Mesendoderm (in vitro differentiated cells): ENCODE data around the gene MAGI2.
"Not testable (repeated sequence)": the region's sequence is repeated elsewhere in the genome, so short reads cannot be mapped to it uniquely, and the experiment has no call there.

ENCODE experiments used
- DNase-seq: peaks from one replicate; pipeline ENCODE4 v3.0.0; 2013
- H2AK5ac ChIP-seq: 2 replicates; pipeline ENCODE4 v1.6.1; 2013; ENCODE audit warnings: low read length, inconsistent platforms
- H2BK120ac ChIP-seq: 2 replicates; pipeline ENCODE4 v1.6.1; 2013; ENCODE audit warnings: low read depth, mild to moderate bottlenecking, low read length, moderate library complexity, mixed read lengths
- H2BK15ac ChIP-seq: replicated peaks from 2 replicates; pipeline ENCODE4 v1.6.1; 2013; ENCODE audit warnings: low read depth, mild to moderate bottlenecking, moderate library complexity
- H2BK5ac ChIP-seq: 2 replicates; pipeline ENCODE4 v1.6.1; 2013; ENCODE audit warnings: low read length, inconsistent platforms
- H3K18ac ChIP-seq: 2 replicates; pipeline ENCODE4 v1.6.1; 2013; ENCODE audit warnings: mild to moderate bottlenecking, low read length, mixed read lengths
- H3K23ac ChIP-seq: one replicate; pipeline ENCODE4 v1.6.1; 2013; ENCODE audit warnings: low read length
- H3K27ac ChIP-seq: 2 replicates; pipeline ENCODE4 v1.5.1; 2013; ENCODE audit warnings: low read depth, mild to moderate bottlenecking, inconsistent platforms, low read length, moderate library complexity
- H3K27me3 ChIP-seq: 2 replicates; pipeline ENCODE4 v1.6.1; 2013; ENCODE audit warnings: low read length, control low read depth, mild to moderate bottlenecking, inconsistent platforms; ENCODE audit not compliant: insufficient read depth, poor library complexity
- H3K36me3 ChIP-seq: 2 replicates; pipeline ENCODE4 v1.6.1; 2013; ENCODE audit warnings: low read length, inconsistent platforms; ENCODE audit not compliant: control insufficient read depth, insufficient read depth
- H3K4ac ChIP-seq: one replicate; pipeline ENCODE4 v1.6.1; 2013; ENCODE audit warnings: low read depth, mild to moderate bottlenecking, low read length, moderate library complexity
- H3K4me1 ChIP-seq: 2 replicates; pipeline ENCODE4 v1.6.1; 2013; ENCODE audit warnings: low read depth, low read length, inconsistent platforms; ENCODE audit not compliant: control insufficient read depth
- H3K4me2 ChIP-seq: 2 replicates; pipeline ENCODE4 v1.6.1; 2013; ENCODE audit warnings: low read length
- H3K4me3 ChIP-seq: 2 replicates; pipeline ENCODE4 v1.5.1; 2013; ENCODE audit warnings: mild to moderate bottlenecking, low read length
- H3K56ac ChIP-seq: one replicate; pipeline ENCODE4 v1.6.1; 2013; ENCODE audit warnings: low read length
- H3K79me1 ChIP-seq: 2 replicates; pipeline ENCODE4 v1.6.1; 2013; ENCODE audit warnings: low read length, inconsistent platforms
- H3K79me2 ChIP-seq: 2 replicates; pipeline ENCODE4 v1.6.1; 2013; ENCODE audit warnings: mild to moderate bottlenecking, low read length; ENCODE audit not compliant: control insufficient read depth, insufficient read depth
- H3K9ac ChIP-seq: 2 replicates; pipeline ENCODE4 v1.6.1; 2013; ENCODE audit warnings: low read length, inconsistent platforms
- H4K5ac ChIP-seq: one replicate; pipeline ENCODE4 v1.6.1; 2013; ENCODE audit warnings: low read length
- H4K8ac ChIP-seq: one replicate; pipeline ENCODE4 v1.6.1; 2013; ENCODE audit warnings: low read depth, mild to moderate bottlenecking, control low read depth, low read length, moderate library complexity
- WGBS: extraction: QIAGEN DNeasy Blood & Tissue Kit; methylation state at CpG from one replicate; pipeline ENCODE4 v1.1.7; 2013; ENCODE audit warnings: low lambda C conversion rate, missing lambda C conversion rate; ENCODE audit not compliant: insufficient coverage; ENCODE audit errors: extremely low coverage; 5-methylcytosine and 5-hydroxymethylcytosine counted together

Gene MAGI2

DNA sequence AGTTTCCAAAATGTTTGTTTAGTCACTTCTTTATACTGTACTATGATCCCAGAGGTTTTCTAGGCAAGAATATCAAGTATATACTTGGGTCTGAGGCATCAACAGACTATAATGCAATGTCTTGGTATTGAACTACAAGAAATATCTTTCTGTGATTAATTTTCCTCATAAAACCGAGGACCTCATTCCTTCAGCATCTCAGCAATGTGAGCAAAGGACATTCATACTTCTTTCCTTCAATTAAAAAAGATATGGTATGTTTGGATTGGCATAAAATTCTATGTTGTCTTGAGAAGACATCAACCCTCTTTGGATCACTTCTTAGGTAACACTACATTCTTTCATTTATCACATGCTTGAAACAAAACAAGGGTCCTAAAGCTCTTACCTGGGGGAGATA lies 1130.3 kb downstream of the MAGI2 start:
- H2BK5ac ChIP-seq: no peak overlapping the region
- WGBS: no CpG with 5 or more reads among the region's 1 CpG
- no peak overlapping the region for H3K56ac ChIP-seq
- DNase-seq: no peak
- no peak overlapping the region for H3K18ac ChIP-seq
- no peak overlapping the region for H2AK5ac ChIP-seq
- no peak overlapping the region for H3K4ac ChIP-seq
- H3K4me2 ChIP-seq: no peak overlapping the region
- H2BK120ac ChIP-seq: no peak overlapping the region
- no peaks in the 10 kb centered on the region for H3K4me1 ChIP-seq
- no peak overlapping the region for H3K23ac ChIP-seq
- no peaks in the 10 kb centered on the region for H3K36me3 ChIP-seq
- H3K79me2 ChIP-seq: no peaks in the 10 kb centered on the region
- no peak overlapping the region for H3K9ac ChIP-seq
- no peaks in the 10 kb centered on the region for H3K79me1 ChIP-seq
- H4K5ac ChIP-seq: no peak overlapping the region
- H3K27ac ChIP-seq: no peak overlapping the region
- H3K27me3 ChIP-seq: no peaks in the 10 kb centered on the region
- H2BK15ac ChIP-seq: no peak overlapping the region
- no peak overlapping the region for H4K8ac ChIP-seq
- no peak overlapping the region for H3K4me3 ChIP-seq

DNA sequence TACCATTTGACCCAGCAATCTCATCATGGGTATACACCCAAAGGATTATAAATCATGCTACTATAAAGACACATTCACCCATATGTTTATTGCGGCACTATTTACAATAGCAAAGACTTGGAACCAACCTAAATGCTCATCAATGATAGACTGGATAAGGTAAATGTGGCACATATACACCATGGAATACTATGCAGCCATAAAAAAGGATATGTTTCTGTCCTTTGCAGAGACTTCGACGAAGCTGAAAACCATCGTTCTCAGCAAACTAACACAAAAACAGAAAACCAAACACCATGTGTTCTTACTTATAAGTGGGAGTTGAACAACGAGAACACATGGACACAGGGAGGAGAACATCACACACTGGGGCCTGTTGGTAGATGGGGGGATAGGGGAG lies 1131.2 kb downstream of the MAGI2 start:
- not testable (repeated sequence) for H2BK5ac ChIP-seq, H2BK15ac ChIP-seq, H3K4me3 ChIP-seq, H3K79me2 ChIP-seq, H3K23ac ChIP-seq, H3K9ac ChIP-seq, H3K36me3 ChIP-seq, H2AK5ac ChIP-seq, H2BK120ac ChIP-seq, H4K5ac ChIP-seq, H3K4me2 ChIP-seq, H3K27me3 ChIP-seq, H3K4ac ChIP-seq, H3K18ac ChIP-seq, H3K56ac ChIP-seq, H3K27ac ChIP-seq, DNase-seq, H3K4me1 ChIP-seq, H4K8ac ChIP-seq, H3K79me1 ChIP-seq
- WGBS: no CpG with 5 or more reads among the region's 5 CpGs

DNA sequence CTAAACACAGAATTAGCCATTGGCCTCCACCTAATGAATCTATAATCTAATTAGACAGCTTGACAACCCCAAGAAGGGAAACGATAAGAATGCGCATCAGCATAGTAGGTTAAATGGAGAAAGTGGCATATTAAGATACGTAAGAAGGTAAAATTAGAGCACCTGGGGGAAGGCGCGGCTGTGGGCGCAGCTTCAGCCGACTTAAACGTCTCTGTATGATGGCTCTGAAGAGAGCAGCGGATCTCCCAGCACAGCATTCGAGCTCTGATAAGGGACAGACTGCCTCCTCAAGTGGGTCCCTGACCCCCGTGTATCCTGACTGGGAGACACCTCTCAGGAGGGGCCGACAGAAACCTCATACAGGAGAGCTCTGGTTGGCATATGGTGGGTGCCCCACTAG lies 1136.1 kb downstream of the MAGI2 start:
- H3K9ac ChIP-seq: no peak overlapping the region
- no peak overlapping the region for H3K4me2 ChIP-seq
- DNase-seq: no peak
- no CpG with 5 or more reads among the region's 12 CpGs for WGBS
- no peaks in the 10 kb centered on the region for H3K4me1 ChIP-seq
- no peaks in the 10 kb centered on the region for H3K36me3 ChIP-seq
- no peak overlapping the region for H3K4ac ChIP-seq
- no peak overlapping the region for H3K18ac ChIP-seq
- H4K8ac ChIP-seq: no peak overlapping the region
- H3K23ac ChIP-seq: no peak overlapping the region
- H2BK5ac ChIP-seq: no peak overlapping the region
- H3K27me3 ChIP-seq: no peaks in the 10 kb centered on the region
- H3K56ac ChIP-seq: no peak overlapping the region
- H2BK15ac ChIP-seq: no peak overlapping the region
- H2BK120ac ChIP-seq: no peak overlapping the region
- H3K4me3 ChIP-seq: no peak overlapping the region
- H3K79me1 ChIP-seq: no peaks in the 10 kb centered on the region
- H3K27ac ChIP-seq: no peak overlapping the region
- H2AK5ac ChIP-seq: no peak overlapping the region
- no peaks in the 10 kb centered on the region for H3K79me2 ChIP-seq
- no peak overlapping the region for H4K5ac ChIP-seq

DNA sequence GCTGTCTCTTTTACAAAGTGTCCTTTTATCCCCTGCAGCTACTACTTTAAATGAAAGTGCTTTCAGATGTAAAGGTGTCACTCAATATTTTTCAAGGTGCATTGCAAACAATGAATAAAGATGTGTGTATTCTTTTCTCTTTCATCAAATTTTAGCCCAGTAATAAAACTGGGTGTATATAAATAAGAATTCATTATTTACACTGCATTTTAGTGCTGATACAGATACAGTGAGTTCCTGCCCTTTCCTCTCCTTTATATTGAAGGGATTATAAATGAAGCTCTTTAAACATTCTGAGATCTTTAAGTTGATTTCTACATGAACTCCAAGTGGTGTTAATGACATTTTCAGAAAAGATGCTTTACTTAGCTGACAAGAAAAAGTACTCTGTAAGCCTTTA lies 1137.4 kb downstream of the MAGI2 start:
- Histone ChIP-seq H3K23ac (no peak overlapping the region), H4K8ac (no peak overlapping the region), H3K56ac (no peak overlapping the region), H2BK15ac (no peak overlapping the region), H3K27me3 (no peaks in the 10 kb centered on the region), H2BK5ac (no peak overlapping the region), H2AK5ac (no peak overlapping the region), H2BK120ac (no peak overlapping the region), H3K79me2 (no peaks in the 10 kb centered on the region), H3K27ac (no peak overlapping the region), H3K4me1 (no peaks in the 10 kb centered on the region), H3K18ac (no peak overlapping the region), H3K4ac (no peak overlapping the region), H3K79me1 (no peaks in the 10 kb centered on the region), H3K36me3 (no peaks in the 10 kb centered on the region), H3K4me2 (no peak overlapping the region), H3K4me3 (no peak overlapping the region), H3K9ac (no peak overlapping the region), H4K5ac (no peak overlapping the region)
- DNase-seq: no peak

DNA sequence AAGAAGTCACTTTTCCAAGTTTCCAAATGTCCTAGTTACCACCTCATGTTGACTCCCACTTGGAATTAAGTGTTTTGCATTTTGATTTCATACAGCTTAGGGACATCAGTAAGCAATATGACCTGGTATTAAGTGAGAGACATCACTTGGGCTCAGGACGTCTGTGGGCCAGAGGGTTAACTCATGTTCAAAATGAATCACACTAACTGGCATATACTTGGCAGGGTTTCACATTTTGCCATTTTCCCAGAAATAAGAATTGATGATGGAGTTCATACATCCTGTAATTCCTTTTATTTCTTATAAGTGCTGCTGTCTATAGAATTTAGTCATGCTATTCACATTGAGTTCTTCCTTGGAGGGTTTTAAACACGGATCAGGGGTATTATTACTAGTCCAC lies 1138.3 kb downstream of the MAGI2 start:
- H3K79me2 ChIP-seq: no peaks in the 10 kb centered on the region

DNA sequence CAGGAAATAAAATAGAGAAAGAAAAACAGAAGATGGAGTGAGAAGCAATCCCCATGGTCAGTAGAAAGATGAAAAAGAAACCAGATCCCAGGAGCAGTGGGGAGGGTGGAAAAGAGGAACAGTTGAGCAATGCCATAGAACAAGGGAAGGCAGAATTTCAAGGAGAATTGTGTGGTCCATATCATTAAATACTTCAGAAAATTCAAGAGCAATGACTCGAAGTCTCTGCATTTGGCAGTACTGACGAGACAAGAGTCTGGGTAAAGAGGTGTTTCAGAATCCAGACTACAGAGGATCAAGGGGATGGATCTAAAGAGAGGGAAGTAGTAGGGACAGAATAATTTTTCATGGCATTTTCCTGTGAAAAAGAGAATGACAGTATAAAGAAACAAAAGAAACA lies 1142.3 kb downstream of the MAGI2 start:
- H3K36me3 ChIP-seq: no peaks in the 10 kb centered on the region
- no peak overlapping the region for H3K4ac ChIP-seq
- H2BK5ac ChIP-seq: no peak overlapping the region
- no peaks in the 10 kb centered on the region for H3K79me2 ChIP-seq
- no peak overlapping the region for H3K18ac ChIP-seq
- no peak overlapping the region for H3K23ac ChIP-seq
- no peak overlapping the region for H3K56ac ChIP-seq
- H2BK120ac ChIP-seq: no peak overlapping the region
- no peak overlapping the region for H4K8ac ChIP-seq
- no peak overlapping the region for H3K27ac ChIP-seq
- no peak overlapping the region for H2AK5ac ChIP-seq
- H3K4me1 ChIP-seq: no peaks in the 10 kb centered on the region
- no peak for DNase-seq
- H4K5ac ChIP-seq: no peak overlapping the region
- H3K79me1 ChIP-seq: no peaks in the 10 kb centered on the region
- H3K9ac ChIP-seq: no peak overlapping the region
- no peak overlapping the region for H2BK15ac ChIP-seq
- no peak overlapping the region for H3K4me3 ChIP-seq
- WGBS: no CpG with 5 or more reads among the region's 2 CpGs
- no peak overlapping the region for H3K4me2 ChIP-seq
- H3K27me3 ChIP-seq: no peaks in the 10 kb centered on the region

More for the DNA sequence above, 1138.3 kb downstream of the MAGI2 start:
- no CpG with 5 or more reads among the region's 2 CpGs for WGBS
- Histone ChIP-seq H3K4me3 (no peak overlapping the region), H3K27ac (no peak overlapping the region), H3K27me3 (no peaks in the 10 kb centered on the region), H3K56ac (no peak overlapping the region), H3K4me2 (no peak overlapping the region), H4K5ac (no peak overlapping the region), H4K8ac (no peak overlapping the region), H2BK120ac (no peak overlapping the region), H3K4ac (no peak overlapping the region), H3K9ac (no peak overlapping the region), H2BK5ac (no peak overlapping the region), H3K18ac (no peak overlapping the region), H3K23ac (no peak overlapping the region), H3K79me1 (no peaks in the 10 kb centered on the region), H2AK5ac (no peak overlapping the region), H3K36me3 (no peaks in the 10 kb centered on the region), H3K4me1 (no peaks in the 10 kb centered on the region), H2BK15ac (no peak overlapping the region)
- no peak for DNase-seq
